ENCODE data around the gene ZNF660.
"Not testable (repeated sequence)": the region's sequence is repeated elsewhere in the genome, so short reads cannot be mapped to it uniquely, and the experiment has no call there.

Gene ZNF660

DNA sequence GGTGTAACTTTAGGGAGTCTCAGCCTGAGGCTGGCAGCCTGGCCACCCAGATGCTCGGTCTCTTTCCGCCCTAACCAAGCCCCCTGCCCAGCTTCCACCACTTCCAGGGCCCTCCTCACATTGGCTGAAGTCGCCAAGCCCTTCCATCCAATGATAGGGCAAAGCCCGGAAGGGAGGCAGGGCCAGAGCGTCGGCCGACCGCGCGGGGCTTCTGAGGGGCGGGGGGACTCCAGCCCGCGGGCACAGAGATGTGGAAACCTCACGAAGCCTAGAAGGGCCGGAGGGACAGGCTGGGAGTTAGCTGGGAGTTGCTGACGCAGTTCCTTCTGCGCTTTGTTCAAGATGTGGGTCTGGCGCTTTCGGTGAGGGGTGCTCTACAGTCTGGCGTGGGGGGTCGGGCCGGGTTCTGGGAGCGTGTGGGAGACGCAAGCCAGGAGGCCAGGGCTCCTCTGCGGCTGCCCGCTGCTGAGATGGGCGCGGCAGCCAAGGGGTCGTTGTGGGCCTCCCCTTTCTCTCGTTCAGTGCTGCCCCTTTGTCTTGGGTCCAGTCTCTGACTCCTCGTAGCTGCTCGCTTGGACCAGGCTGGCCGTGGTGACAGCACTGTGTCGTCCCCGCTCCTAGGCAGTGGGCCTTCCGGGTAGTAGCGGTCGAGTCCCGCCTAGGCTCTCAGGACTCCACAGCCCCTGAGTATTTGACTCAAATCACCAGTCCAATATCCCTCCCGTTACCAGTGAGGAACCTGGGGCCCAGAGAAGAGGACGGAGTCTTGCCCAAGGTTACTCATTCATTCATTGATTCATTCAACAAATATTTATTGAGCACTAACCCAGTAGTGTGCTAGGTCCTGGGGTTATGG is at the start of gene ZNF660:
Gene ZNF660, plus strand, starts transcription at position 319 of the 856 bp plus-strand sequence. CDS start 9,230 bp downstream, outside the sequence.
- DNase-seq = peak; percentile 66

DNA sequence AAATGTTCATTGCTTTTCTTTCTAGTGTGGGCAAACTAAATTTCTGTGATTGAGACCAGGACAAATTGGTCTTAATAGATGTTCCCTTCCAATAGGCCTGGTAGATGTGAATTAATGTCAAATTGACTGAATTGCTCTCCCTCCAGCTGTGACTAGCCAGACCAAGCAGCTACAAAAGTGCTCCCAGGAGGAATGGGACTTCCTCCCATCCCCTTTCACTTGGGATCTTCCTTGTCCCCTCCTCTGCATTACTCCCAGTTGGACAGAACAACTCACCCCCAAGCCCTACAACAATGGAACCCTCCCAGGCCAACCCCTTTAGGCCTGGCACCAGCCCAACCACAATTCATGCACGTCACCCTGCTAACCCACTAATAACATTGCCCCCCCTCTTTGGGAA is 49.4 kb upstream of the ZNF660 start:
- no peak for DNase-seq

DNA sequence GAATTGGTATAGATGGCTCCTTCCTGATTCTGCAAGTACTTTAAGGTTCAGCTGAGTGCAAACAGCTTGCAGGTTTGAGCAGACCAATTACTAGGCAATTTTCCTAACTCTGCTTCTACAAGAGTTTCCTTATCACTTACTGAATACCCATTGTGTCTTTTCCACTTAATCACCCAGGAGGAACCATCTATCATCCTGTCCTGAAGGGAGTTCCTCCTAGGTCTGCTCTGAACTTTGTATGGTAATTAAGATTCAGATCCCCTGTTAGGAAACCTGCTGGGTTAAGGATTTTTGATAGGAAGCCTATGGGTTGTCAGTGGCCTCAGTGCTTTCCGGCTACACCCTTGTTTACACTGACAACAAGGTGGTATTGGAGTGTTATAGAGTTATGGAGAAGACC is 40.0 kb upstream of the ZNF660 start:
- DNase-seq = not testable (repeated sequence)

DNA sequence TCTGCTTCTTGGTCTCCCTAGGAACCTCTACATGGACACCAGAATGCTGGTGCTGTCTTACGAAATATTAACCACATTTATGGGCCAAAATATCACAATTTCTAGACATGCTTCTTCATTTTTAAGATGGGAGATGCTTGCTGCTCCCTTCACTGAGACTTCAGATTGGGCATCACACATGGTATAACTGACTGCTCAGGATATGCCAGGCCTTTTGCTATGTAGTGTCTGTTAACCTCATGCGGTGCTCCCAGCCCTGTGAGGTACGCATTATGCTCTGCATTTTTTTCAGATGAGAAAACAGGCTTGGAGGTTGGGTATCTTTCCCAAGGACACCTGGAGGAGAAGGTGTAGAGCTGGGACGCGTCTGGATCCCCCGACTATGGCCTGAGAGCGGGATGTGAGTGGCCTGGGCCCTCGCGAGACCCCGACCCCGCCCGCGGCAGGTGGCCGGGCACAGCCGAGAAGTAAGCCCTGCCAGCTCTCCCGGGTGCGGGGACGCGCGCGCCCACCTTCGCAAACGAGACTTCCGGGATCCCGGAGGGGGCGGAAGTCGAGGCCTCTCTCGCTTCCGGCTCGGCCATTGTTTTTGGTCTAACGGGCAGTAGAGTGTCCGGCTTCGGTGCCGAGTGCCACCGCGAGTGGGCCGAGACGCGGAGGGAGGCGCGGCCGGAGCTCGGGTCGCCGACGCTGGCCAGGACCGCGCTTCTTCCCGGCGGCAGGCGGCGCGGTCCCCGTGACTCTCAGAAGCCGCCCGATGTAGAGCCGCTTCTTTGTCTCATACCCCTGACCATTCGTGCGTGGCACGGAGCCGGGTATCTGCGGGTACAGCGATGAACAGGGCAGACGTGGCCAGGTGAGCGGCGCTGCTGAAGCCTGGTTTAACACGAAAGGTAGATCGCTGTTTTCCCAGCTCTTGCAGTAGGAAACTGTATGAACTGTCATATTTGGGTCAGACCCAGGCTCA is 29.9 kb upstream of the ZNF660 start, which contains the start of gene ZKSCAN7:
Gene ZKSCAN7, plus strand, starts transcription at position 568 of the 967 bp plus-strand sequence. CDS start 1,855 bp downstream, outside the sequence.
- DNase-seq = no peak

DNA sequence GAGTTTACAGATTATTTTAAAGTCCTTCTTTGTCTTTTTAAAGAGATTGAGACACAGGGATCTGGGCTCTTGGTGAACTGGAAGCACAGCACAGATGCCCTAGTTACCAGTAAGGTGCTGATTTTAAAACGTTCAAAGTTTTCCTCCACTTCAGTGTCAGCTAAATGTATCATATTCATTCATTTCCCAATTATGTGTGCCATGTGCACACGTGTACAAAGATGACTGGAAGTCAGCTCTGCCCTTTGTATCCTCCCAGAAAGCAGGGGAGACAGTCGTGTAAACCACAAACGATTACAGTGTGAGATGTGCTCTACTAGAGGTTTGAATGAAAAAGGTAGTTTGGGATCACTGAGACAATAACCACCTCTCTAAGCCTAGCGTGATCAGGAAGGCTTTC is 29.0 kb upstream of the ZNF660 start:
- DNase-seq = no peak

DNA sequence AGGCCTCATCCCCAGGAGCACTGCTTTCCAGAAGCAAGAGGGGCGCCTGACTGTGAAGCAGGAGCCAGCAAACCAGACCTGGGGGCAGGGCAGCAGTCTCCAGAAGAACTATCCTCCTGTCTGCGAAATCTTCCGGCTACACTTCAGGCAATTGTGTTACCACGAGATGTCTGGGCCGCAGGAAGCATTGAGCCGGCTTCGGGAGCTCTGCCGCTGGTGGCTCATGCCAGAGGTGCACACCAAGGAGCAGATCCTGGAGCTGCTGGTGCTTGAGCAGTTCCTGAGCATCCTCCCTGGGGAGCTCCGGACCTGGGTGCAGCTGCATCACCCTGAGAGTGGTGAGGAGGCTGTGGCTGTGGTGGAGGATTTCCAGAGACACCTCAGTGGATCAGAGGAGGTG is 27.7 kb upstream of the ZNF660 start:
- DNase-seq = no peak

DNA sequence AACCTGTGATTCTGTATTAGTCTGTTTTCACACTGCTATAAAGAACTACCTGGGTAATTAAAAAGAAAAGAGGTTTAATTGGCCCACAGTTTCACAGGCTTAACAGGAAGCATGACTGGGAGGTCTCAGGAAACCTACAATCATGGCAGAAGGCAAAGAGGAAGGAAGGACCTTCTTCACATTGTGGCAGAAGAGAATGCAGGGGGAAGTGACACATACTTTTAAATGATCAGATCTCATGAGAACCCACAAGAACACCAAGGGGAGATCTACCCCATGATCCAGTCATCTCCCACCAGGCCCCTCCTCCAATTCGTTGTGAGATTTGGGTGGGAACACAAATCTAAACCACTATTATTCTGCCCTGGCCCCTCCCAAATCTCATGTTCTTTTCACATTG is 23.7 kb upstream of the ZNF660 start:
- DNase-seq = no peak

DNA sequence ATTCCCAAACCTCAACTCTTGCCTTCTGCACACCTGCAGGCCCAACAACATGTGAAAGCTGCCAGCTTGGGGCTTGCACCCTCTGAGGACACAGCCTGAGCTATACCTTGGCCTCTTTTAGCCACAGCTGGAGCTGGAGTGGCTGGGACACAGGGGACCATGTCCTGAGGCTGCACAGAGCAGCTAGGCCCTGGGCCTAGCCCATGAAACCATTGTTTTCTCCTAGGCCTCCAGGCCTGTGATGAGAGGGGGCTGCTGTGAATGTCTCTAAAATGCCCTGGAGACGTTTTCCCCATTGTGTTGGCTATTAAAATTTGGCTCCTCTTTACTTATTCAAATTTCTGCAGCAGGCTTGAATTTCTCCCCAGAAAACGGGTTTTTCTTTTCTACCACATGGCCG is 22.6 kb upstream of the ZNF660 start:
- DNase-seq = no peak

DNA sequence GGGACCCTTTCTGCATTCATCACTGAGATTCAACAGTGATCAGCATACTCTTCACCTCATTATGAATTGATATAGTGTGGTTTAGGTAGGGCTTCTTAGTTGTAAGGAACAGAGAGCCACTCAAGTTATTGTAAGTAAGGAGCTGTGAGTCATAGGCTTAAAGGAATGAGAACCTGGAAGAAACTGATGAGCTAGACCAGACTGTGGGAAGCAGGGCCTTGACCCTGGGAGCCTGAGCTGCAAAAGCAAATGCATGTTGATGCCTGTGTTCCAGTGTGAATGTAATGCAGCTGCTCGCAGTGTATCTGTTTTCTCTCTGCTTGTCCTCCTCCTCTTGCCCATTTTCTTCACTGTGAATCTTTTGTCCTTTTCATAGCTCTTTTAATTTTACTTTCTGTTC is 16.2 kb upstream of the ZNF660 start:
- no peak for DNase-seq

DNA sequence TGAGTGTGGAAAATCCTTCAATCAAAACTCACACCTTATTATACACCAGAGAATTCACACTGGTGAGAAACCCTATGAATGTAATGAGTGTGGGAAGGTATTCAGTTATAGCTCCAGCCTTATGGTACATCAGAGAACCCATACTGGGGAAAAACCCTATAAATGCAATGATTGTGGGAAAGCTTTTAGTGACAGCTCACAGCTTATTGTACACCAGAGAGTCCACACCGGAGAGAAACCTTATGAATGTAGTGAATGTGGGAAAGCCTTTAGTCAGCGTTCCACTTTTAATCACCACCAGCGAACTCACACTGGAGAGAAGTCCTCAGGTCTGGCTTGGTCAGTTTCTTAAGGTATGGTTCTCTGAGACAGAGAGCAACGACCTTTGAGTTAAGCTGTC is 13.7 kb upstream of the ZNF660 start:
- DNase-seq = no peak

DNA sequence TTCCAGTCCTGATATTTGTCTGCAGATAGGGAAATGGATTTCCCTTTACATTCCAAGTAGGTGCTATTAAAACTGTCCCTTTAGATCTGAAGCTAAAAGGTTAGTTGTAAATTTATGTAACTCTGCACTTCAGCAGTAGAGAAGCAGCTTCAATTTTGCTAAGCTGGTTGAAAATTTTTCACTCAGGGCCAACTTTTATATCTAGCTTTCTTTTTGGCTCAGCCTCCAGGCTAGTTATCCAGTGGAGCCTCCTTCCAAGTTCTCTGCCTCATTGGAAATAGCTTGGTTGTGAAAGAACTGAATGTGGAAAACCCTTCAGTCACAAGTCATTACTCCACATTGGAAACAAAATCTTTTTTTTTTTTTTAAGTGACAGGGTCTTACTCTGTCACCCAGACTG is 8.2 kb upstream of the ZNF660 start:
- no peak for DNase-seq

DNA sequence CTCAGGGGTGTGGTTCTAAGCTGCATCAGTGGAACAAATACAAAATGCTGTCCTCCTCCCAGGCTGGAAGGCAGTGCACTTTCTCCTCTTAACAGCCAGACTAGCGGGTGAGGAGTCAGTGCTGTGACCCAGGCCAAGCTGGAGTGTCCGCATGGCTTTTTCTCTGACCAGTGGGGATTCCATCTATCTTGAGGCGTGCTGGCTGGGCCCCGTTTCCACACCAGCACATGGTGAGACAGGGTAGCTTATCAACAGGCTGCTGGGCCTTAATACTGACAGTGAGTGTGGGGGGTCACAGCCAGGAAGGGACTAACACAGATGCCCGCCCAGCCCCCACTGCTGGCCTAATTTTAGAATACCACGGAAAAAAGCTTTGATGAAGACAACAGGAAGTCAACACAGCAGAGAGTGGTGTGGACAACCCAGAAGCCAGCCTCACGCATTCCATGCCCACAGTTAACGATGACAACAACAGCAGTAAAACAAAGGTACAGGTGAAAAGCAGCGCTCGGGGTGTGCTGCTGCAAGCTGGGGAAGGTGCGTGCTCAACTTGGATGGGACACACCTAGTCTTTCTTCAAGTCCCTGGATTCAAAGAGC is 7.3 kb upstream of the ZNF660 start:
- not testable (repeated sequence) for DNase-seq

DNA sequence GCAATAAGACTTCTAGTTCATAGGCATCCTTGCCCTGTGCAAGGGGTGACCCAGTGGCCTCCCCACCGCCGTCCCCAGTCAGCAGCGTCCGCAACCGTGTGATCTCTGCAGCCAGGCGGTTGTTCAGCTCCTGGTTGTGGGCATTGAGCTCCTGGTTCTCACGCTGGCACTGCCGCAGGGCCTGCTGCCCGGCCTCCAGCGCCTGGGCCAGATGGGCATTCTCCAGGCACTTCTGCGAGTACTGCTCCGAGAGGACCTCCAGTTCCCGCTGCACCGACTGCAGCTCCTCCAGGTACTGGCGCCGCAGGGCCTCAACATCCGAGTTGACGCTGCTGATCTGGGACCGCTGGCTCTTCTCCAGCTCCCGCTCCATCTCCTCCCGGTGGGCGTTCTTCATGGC is 6.4 kb upstream of the ZNF660 start:
- not testable (repeated sequence) for DNase-seq

DNA sequence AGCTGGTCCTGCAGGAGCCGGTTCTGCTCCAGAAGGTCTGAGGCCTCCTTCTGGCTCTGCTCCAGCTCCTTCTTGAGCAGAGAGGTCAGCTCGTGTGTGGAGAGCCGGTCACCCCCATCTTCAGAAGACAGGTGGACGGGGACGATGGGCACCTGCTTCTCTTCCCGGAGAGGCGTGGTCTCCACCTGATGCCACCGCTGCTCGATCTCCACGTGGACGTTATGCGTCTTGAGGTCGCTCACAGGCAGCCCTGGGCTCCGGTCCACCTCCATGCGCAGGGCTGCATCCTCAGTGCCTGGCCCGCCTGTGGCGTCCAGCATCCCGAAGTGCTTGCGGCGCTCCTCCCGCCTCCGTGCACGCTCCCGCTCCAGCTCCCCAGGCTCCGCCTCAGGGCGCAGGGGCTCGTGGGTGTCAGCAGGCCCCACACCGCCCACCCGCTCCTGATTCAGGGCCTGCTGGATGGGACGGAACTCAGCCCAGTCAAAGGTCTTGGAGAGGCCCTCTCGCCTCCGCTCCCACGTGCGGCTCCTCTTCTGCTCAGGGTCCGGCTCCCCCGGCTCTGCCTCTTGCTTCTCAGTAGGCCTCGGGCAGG is 5.7 kb upstream of the ZNF660 start:
- not testable (repeated sequence) for DNase-seq

DNA sequence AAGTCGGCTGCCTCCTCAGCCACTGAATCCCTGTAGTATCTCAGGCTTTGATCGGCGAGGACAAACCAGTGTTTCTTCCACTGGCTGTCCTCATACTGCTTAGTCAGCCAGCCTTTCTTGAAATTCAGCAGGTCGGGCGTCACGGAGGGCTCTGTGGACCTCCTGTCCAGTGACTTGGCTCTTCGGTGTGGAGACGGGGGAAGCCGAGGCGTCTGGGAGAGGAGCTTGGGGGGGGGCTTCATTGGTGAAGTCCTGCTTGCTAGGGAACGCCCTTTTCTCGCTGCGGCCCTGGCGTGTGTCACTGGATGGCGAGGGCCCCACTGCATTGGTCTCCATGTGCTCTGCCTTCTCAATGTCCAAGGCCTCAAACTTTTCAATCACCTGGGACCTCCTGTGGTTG is 5.0 kb upstream of the ZNF660 start:
- not testable (repeated sequence) for DNase-seq

DNA sequence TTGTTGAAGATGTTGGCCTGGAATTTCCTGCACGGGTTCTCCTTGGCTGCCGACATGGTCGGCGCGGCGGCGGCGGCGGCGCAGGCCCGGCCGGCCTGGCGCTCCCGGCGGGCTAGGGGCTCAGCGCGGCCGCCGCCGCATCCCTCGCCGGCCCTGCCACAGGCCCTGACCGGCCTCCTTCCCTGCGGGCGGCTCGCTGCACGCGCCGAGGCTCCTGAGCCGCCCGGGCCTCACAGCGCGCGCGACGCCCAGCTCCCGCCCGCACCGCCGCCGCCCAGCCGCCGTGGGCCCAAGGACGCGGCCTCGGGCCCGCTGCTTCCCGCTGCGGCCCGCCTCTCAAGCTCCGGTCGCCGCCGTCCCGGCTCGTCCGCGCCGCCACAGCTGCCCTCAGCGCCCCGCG is 3.8 kb upstream of the ZNF660 start:
- not testable (repeated sequence) for DNase-seq

DNA sequence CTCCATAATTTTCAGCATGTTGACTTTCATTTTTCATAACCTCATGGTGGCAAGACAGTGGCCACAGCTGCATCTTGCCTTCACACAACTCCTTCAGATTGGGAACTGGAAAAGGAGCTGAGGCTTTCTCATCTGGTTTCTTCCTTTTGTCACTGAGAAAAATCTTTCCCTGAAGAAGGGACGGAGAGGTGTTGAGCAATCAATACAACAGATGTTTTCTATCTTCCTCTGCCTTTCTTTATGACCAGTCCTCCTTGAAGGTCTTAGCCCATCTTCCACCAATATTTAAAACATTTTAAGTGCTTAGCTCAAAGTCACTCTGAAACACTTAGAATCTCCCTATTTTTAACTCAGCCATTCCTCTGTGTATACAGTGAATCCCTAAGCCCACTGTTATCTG is 11.9 kb downstream of the ZNF660 start:
- no peak for DNase-seq

DNA sequence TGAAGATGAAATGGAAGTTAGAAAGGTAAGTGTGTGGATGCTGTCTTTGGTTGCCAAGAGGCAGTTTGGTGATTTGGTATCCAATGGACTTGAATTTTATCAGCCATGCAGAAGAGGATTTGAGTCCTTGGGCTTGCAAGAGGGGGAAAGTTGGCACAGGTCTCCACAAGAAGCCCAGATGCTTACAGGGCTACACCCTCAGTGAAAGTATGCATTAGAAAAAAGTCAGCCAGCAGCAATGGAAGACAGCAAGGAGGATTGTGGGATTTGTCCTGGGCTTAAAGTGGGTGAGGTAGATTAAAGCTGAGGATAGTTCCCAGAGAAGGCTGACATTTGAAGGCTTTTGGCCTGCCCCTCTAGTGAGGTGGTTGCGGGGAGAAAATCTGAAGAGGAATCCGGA is 17.0 kb downstream of the ZNF660 start:
- DNase-seq = no peak

DNA sequence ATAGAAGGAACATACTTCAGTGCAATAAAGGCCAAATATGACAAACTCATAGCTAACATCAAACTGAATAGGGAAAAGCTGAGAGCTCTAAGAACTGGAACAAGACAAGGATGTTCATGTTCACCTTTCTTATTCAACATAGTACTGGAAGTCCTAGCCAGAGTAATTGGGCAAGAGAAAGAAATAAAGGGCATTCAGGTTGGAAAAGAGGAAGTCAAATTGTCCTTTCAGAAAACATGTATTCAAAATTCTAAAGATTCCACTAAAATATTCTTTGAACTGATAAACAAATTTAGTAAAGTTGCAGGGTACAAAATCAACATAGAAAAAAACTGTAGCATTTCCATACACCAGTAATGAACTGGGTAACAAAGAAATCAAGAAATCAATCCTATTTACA is 27.9 kb downstream of the ZNF660 start:
- no peak for DNase-seq

DNA sequence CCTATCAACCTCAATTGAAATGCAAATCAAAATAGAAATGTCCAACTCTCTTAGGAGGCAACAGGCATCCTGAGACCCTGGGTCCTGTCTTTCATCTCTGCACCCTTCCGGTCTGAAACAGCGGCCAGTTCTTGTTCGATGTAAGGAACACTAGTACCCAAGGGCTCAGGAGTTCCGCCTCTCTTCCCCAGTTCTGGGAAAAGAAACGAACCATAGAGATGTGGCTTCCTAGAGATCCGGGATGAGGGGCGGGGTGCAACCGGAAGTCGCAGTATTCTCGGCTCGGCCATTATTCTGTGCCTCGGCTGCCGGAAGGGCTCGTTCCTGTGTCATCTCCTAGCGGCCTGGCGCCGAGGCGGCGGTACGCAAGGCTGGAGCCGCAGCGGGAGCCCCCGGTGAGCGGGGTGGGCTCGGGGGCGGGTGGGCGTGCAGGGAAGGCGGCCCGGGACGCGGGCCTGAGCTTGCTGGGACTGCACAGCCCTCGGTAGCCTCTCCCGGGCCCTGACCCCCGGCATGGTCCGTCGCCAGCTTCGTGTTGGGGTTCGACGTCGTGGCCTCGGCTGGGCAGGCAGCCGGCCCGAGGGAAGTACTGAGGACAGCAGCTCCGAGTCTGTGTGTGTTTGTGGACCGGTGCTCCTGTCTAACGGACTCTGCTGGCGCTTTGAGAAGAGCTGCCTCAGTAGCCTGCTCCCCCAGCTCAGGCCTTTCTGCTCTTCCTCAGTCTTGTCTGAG is 40.2 kb downstream of the ZNF660 start, which contains the start of gene ZNF197:
Gene ZNF197, plus strand, starts transcription at position 288 of the 732 bp plus-strand sequence. CDS start 4,119 bp downstream, outside the sequence.
- peak; percentile 51 for DNase-seq

DNA sequence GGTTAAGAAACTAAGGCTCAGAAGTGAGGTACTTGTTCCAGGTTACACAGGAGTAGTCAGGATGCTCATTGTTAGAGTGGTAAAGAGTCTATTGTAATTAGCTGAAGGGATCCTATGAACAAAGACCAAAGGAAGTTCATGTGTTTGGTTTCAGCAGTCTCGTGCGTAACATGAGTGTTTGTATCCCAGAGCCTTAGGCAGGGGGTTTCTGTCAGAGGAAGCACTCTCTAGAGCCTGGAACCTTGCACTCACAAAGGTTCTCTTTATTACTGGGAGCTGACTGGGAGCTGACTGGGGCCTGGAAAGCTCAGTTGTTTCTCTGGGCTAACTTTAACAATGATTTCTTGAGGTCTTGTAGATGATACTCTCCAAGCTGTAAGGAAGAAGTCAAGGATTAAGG is 44.0 kb downstream of the ZNF660 start:
- no peak for DNase-seq

DNA sequence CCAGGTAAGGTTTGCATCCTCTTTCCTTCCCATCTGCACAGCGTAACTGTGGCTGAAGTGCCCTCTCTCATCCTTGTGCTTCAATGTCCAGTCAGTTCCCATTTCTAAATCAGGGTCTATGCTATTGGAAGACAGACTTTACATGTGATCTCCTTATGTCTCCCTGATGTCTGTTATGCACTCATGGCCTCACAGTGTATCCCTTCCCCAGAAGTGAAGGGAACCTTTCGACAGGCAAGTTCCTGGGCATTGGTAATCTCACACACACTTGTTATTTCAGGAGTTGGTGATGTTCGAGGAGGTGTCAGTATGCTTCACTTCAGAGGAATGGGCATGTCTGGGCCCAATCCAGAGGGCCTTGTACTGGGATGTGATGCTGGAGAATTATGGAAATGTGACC is 47.4 kb downstream of the ZNF660 start:
- no peak for DNase-seq
